Measurements from ENCODE around the gene RHBDD1. TPM values are rescaled to one million over a fixed set of nuclear protein-coding genes. Genes with fewer than 3 reads are reported as not detected.

Gene RHBDD1
- total and polyA plus RNA-seq, 12 donors: 3.9 to 47.8 (median 25.9) TPM

GRCh38 chr2:226873051-226873620 is 37.3 kb downstream of the RHBDD1 start:
- no peak overlapping the region for H3K4me3 ChIP-seq
- no peak for TF ChIP-seq POLR2A (IDR thresholded peaks at IDR 0.05)
- TF ChIP-seq CTCF (IDR thresholded peaks at IDR 0.05): no peak
- WGBS, 4 donors: 72 to 88% (median 79%) methylated on average over 2 of the region's 2 CpGs
- H3K36me3 ChIP-seq (replicated peaks in 1 of 2): no peaks in the 10 kb centered on the region
- no peaks in the 10 kb centered on the region for H3K4me1 ChIP-seq (replicated peaks in 1 of 2)
- DNase-seq: no peak
- H3K27ac ChIP-seq: no peak overlapping the region
- H3K9me3 ChIP-seq (replicated peaks in 1 of 3): no peaks in the 10 kb centered on the region
- intact Hi-C loops (cut with DNase I): no loop called here
- no peaks in the 10 kb centered on the region for H3K27me3 ChIP-seq

GRCh38 chr2:226873826-226874225 is 38.0 kb downstream of the RHBDD1 start:
- TF ChIP-seq CTCF (IDR thresholded peaks at IDR 0.05) (no peak), POLR2A (IDR thresholded peaks at IDR 0.05) (no peak)

GRCh38 chr2:226874749-226875148 is 38.9 kb downstream of the RHBDD1 start:
- H3K27me3 ChIP-seq: no peaks in the 10 kb centered on the region
- no peak for TF ChIP-seq POLR2A (IDR thresholded peaks at IDR 0.05)
- TF ChIP-seq CTCF (IDR thresholded peaks at IDR 0.05): no peak
- no peak for DNase-seq
- H3K27ac ChIP-seq: no peak overlapping the region
- WGBS, 4 donors: 93 to 95% (median 94%) methylated on average over 3 of the region's 3 CpGs
- no peaks in the 10 kb centered on the region for H3K9me3 ChIP-seq (replicated peaks in 1 of 3)
- H3K36me3 ChIP-seq (replicated peaks in 1 of 2): no peaks in the 10 kb centered on the region
- H3K4me1 ChIP-seq (replicated peaks in 1 of 2): no peaks in the 10 kb centered on the region
- no peak overlapping the region for H3K4me3 ChIP-seq
- intact Hi-C loops (cut with DNase I): no loop called here

More at GRCh38 chr2:226873826-226874225, 38.0 kb downstream of the RHBDD1 start:
- DNase-seq: no peak
- Histone ChIP-seq H3K4me1 (replicated peaks in 1 of 2) (no peaks in the 10 kb centered on the region), H3K9me3 (replicated peaks in 1 of 3) (no peaks in the 10 kb centered on the region), H3K27ac (no peak overlapping the region), H3K27me3 (no peaks in the 10 kb centered on the region), H3K36me3 (replicated peaks in 1 of 2) (no peaks in the 10 kb centered on the region), H3K4me3 (no peak overlapping the region)
- intact Hi-C loops (cut with DNase I): no loop called here
- 90 to 100% (median 96%) methylated on average over 1 of the region's 1 CpG for WGBS, 4 donors

- Histone ChIP-seq H3K27me3 (no peaks in the 10 kb centered on the region), H3K4me3 (no peak overlapping the region), H3K27ac (no peak overlapping the region), H3K36me3 (replicated peaks in 1 of 2) (no peaks in the 10 kb centered on the region), H3K9me3 (replicated peaks in 1 of 3) (no peaks in the 10 kb centered on the region), H3K4me1 (replicated peaks in 1 of 2) (no peaks in the 10 kb centered on the region)
- TF ChIP-seq CTCF (IDR thresholded peaks at IDR 0.05) (no peak), POLR2A (IDR thresholded peaks at IDR 0.05) (no peak)
- WGBS, 4 donors: 89 to 94% (median 90%) methylated on average over 5 of the region's 5 CpGs
- no peak for DNase-seq
- intact Hi-C loops (cut with DNase I): no loop called here
These were observed 39.8 kb downstream of the RHBDD1 start for GRCh38 chr2:226875438-226876225.
